ENCODE results near the gene STXBP2.

STXBP2 gene

DNA sequence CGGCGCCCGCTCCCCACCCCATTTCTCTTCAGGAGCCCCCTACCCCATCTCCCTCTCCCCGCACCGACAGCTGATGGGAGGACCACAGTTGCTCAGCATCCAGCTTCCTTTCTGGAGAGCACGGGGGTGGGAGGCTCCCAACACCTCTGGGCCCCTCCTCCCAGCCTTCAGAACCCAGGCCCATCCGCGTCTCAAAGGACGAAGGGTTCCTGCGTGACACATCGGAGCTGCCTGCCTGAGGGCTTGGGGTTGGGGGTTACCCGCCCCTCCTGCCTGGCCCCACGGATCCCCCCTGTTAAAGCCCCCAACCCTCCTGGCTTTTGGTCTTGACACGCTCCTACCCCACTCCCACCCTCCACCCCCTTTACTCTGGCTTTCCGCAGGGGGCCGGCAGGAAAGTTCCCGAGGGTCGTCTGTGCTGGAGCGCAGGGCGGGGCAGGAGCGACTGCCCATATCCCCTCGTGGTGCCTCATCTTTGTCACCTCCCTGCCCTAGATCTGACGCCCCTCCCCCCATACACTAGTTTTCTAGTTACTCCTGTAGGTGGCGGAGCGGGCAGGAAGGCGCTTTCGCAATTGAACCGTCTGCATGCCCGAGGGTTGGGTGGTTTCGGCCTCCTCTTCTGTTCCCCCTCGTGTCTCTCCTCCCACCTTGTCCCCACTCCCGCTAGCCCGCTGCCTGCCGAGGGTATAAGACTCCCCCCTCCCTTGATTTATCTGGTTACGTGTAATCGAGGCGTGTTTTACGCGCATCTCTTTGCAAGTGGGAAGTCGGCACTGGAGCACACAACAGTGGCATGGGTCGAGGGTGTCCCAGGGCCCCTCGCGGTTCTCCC is 44.6 kb downstream of the STXBP2 start:
- H3K4me3 ChIP-seq (ENCODE audit: low read depth, low read length) = peak overlapping the region; percentile 99

DNA sequence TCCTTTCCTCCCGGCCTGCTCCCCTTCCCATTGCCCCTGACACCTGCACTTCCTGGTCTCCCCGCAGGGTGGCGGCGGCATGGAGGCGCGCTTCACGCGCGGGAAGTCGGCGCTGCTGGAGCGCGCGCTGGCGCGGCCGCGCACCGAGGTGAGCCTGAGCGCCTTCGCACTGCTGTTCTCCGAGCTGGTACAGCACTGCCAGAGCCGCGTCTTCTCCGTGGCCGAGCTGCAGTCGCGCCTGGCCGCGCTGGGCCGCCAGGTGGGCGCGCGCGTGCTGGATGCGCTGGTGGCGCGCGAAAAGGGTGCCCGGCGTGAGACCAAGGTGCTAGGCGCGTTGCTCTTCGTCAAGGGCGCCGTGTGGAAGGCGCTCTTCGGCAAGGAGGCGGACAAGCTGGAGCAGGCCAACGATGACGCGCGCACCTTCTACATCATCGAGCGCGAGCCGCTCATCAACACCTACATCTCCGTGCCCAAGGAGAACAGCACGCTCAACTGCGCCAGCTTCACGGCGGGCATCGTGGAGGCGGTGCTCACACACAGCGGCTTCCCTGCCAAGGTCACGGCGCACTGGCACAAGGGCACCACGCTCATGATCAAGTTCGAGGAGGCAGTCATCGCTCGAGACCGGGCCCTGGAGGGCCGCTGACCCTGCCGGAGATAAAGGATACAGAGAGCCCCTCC is 45.4 kb downstream of the STXBP2 start:
- TF ChIP-seq, protein P1, sequence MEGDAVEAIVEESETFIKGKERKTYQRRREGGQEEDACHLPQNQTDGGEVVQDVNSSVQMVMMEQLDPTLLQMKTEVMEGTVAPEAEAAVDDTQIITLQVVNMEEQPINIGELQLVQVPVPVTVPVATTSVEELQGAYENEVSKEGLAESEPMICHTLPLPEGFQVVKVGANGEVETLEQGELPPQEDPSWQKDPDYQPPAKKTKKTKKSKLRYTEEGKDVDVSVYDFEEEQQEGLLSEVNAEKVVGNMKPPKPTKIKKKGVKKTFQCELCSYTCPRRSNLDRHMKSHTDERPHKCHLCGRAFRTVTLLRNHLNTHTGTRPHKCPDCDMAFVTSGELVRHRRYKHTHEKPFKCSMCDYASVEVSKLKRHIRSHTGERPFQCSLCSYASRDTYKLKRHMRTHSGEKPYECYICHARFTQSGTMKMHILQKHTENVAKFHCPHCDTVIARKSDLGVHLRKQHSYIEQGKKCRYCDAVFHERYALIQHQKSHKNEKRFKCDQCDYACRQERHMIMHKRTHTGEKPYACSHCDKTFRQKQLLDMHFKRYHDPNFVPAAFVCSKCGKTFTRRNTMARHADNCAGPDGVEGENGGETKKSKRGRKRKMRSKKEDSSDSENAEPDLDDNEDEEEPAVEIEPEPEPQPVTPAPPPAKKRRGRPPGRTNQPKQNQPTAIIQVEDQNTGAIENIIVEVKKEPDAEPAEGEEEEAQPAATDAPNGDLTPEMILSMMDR (IDR thresholded peaks at IDR 0.05; ENCODE audit: borderline replicate concordance, insufficient read depth, low read depth, low read length) = no peak
- peak overlapping the region; percentile 99 for H3K4me3 ChIP-seq (ENCODE audit: low read depth, low read length)

More for the DNA sequence above, 44.6 kb downstream of the STXBP2 start:
- TF ChIP-seq, protein P1 (IDR thresholded peaks at IDR 0.05; ENCODE audit: borderline replicate concordance, insufficient read depth, low read depth, low read length) = peak; percentile 67; the same call in 1 of the 2 replicates

DNA sequence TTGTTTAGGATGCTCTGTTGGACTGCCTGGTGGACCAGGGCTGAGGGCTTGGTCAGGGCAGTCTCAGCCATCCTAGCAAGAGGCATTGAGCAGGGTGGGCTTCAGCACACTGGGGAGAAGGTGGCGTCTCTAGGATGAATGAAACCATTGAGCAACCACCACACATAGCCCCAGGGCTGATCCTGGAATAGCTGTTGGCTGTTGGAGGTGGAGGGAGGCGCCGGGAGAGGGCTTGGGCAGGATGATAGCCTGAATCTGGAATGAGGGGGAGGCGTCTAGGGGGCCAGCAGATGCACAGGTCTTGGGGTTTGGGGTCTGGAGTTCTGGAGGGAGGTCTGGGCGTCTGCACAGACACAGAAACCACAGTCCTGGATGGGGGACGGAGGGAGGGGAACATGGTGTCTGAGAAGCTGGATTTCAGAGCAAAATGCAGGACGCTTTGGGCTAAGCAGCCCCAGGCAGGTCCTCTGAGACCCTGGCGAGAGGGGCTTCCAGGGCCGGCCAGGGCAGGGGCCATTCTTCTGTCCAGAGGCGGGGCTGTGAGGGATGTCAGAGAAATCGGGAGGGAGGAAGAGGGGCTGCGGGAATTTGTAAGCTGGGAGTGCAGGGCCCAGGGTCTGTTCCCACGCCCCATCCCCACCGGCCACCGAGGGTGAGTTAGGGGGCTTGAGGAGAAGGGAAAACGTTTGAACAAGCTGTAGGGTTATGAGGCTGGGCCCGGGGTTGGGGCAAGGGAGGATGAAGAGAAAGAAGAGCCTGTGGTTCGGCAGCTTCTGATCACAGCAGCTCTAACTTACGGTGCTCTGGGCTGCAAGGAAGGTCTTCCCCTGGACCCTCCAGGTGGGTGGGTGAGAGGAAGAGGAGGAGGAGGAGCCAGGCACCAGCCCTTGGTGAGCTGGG is 48.9 kb downstream of the STXBP2 start:
- no peak overlapping the region for H3K4me3 ChIP-seq (ENCODE audit: low read depth, low read length)
- TF ChIP-seq, protein P1 (IDR thresholded peaks at IDR 0.05; ENCODE audit: borderline replicate concordance, insufficient read depth, low read depth, low read length) = no peak

DNA sequence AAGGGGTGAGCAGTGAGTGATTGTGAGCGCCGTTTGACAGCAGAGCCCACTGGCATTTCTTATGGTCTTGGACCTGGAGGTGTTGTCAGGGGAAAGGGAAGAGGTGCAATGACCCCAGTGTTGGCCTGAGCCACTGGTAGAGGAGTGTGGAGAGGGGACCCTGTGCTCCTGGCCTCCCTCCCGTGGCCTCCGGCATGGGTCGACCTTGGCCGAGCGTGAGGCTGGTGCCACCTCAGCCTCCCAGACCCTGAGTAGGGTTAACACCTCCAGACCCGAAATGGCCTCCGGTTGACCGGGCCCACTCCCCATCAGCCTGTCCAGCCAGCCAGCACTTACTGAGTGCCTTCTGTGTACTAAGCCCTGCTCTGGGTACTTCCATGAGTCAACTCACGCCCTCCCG is 50.3 kb downstream of the STXBP2 start:
- H3K4me3 ChIP-seq (ENCODE audit: low read depth, low read length) = no peak overlapping the region
- TF ChIP-seq, protein P1 (IDR thresholded peaks at IDR 0.05; ENCODE audit: borderline replicate concordance, insufficient read depth, low read depth, low read length) = no peak

DNA sequence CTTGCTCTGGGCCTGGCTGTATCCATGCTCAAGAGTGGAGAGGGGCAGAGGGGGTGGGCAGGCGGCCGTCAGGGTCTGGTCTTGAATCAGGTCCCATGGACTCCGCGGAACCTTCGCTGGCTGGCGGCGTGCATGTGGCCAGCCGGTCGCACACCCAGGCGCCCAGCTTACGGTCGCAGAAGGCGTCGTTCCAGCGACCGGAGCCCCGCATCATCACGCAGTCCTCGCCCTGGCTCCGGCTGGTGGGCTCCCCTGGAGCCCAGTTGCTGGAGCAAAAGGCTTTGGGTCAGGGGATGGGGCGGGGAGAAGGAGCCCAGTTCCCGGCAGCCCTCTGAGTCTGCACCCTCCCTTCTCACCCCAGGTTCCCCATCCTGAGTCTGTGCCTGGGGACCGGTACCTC is 52.3 kb downstream of the STXBP2 start:
- no peak overlapping the region for H3K4me3 ChIP-seq (ENCODE audit: low read depth, low read length)
- TF ChIP-seq, protein P1 (IDR thresholded peaks at IDR 0.05; ENCODE audit: borderline replicate concordance, insufficient read depth, low read depth, low read length) = no peak

DNA sequence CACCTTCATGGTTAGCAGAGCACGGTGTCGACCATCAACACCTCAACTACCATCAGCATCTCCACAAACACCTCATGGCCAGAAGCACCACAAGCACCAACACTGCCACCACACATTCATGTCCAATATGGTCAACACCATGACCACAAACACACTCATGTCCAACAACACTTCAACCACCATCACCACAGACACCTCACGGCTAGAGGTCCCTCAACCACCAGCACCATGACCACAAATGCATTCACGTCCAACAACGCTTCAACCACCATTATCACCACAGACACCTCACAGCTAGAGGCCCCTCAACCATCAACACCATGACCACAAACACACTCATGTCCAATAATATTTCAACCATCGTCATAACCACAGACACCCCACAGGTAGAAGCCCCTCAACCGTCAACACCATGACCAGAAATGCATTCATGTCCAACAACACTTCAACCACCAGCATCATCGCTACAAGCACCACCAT is 53.9 kb downstream of the STXBP2 start:
- H3K4me3 ChIP-seq (ENCODE audit: low read depth, low read length) = no peak overlapping the region
- TF ChIP-seq, protein P1 (IDR thresholded peaks at IDR 0.05; ENCODE audit: borderline replicate concordance, insufficient read depth, low read depth, low read length) = no peak

Data from GM12875 (cell line).